Tibial nerve (tissue), 4 donors: Measurements from ENCODE around the gene IRF2BPL.

Experiments
- EP300 ChIP-seq, 2 donors: sonication (generic); formaldehyde crosslinking; IDR thresholded peaks; one replicate each; pipeline ENCODE4 v1.6.1; 2017; ENCODE audit warnings: antibody characterized with exemption in 2 of 2, mild to moderate bottlenecking in 1 of 2
- POLR2A ChIP-seq, 2 donors: fragments of 450-650 bp; IDR thresholded peaks; one replicate each; pipeline ENCODE4 v1.6.1; 2017; ENCODE audit warnings: antibody characterized with exemption in 2 of 2, mild to moderate bottlenecking in 2 of 2, moderate library complexity in 2 of 2
- TF ChIP-seq, protein P1 (sequence below), 5 experiments: fragments of 200-600 bp in 3 of 5; fragments of 450-650 bp in 2 of 5; sonication (generic) in 3 of 5; IDR thresholded peaks; one replicate each; pipeline ENCODE4 v1.5.1; 2016 to 2019; ENCODE audit warnings: antibody characterized with exemption in 5 of 5, mild to moderate bottlenecking in 3 of 5, moderate library complexity in 2 of 5

DNA sequence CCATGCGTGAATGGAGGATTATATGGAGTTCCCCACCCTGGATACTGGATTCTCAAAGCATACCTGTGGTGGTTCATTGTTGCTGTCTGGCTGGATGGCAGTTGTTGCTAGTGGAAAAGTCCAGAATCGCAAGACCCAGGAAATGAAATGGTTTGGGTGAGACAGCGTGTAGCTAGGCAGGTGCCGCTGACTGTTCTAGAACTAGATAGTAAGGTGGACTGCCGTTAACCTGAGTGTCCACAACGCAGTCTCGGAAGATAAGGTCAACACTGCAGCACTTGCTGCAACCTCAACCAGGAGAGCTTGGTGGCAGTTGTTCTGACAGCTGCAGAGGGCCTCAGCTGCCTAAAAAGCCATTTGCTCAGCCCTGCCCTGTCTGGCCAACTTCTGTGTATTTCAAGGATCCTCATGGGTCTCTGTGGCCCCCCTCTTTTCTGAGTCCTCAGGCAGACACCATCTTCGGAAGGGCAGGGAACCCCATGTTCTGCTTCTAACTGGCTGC lies 15.5 kb upstream of the IRF2BPL start:
- TF ChIP-seq, protein P1, sequence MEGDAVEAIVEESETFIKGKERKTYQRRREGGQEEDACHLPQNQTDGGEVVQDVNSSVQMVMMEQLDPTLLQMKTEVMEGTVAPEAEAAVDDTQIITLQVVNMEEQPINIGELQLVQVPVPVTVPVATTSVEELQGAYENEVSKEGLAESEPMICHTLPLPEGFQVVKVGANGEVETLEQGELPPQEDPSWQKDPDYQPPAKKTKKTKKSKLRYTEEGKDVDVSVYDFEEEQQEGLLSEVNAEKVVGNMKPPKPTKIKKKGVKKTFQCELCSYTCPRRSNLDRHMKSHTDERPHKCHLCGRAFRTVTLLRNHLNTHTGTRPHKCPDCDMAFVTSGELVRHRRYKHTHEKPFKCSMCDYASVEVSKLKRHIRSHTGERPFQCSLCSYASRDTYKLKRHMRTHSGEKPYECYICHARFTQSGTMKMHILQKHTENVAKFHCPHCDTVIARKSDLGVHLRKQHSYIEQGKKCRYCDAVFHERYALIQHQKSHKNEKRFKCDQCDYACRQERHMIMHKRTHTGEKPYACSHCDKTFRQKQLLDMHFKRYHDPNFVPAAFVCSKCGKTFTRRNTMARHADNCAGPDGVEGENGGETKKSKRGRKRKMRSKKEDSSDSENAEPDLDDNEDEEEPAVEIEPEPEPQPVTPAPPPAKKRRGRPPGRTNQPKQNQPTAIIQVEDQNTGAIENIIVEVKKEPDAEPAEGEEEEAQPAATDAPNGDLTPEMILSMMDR (IDR thresholded peaks at IDR 0.05), result no peak
- no peak for TF ChIP-seq POLR2A (IDR thresholded peaks at IDR 0.05)
- no peak for TF ChIP-seq EP300 (IDR thresholded peaks at IDR 0.05)
